8988T (cell line): ENCODE results near the gene BRI3.
A peak's percentile ranks its signal among the peaks of the same experiment; 100 is the strongest.

Source experiments
- DNase-seq: peaks from one replicate; pipeline ENCODE4 v3.0.0; 2011

BRI3 gene

GRCh38 chr7:98280791-98281756, at the start of gene BRI3:
Gene BRI3, plus strand, starts transcription at chr7:98281686. Its CDS starts 110 bp downstream, at chr7:98281796.
- DNase-seq: peak; percentile 78

- no peak for DNase-seq
Observed at GRCh38 chr7:98232263-98232585, 49.3 kb upstream of the BRI3 start.

- DNase-seq: no peak
Observed at GRCh38 chr7:98232799-98233198, 48.7 kb upstream of the BRI3 start.

- DNase-seq: no peak
Observed at GRCh38 chr7:98233219-98234070, 48.0 kb upstream of the BRI3 start.

- no peak for DNase-seq
Observed at GRCh38 chr7:98234429-98235147, 46.9 kb upstream of the BRI3 start.

- peak; percentile 2 for DNase-seq
Observed at GRCh38 chr7:98235901-98236300, 45.6 kb upstream of the BRI3 start.

- DNase-seq: peak; percentile 2
Observed at GRCh38 chr7:98236355-98237185, 44.9 kb upstream of the BRI3 start.

GRCh38 chr7:98238076-98238475, 43.4 kb upstream of the BRI3 start:
- peak; percentile 3 for DNase-seq

GRCh38 chr7:98238976-98239375, 42.5 kb upstream of the BRI3 start:
- DNase-seq: peak; percentile 14

GRCh38 chr7:98240961-98241673, 40.4 kb upstream of the BRI3 start:
- peak; percentile 89 for DNase-seq

GRCh38 chr7:98241674-98242241, 39.7 kb upstream of the BRI3 start:
- no peak for DNase-seq

GRCh38 chr7:98242342-98242741, 39.1 kb upstream of the BRI3 start:
- DNase-seq: no peak

- no peak for DNase-seq
Observed at GRCh38 chr7:98242934-98243333, 38.6 kb upstream of the BRI3 start.

GRCh38 chr7:98244871-98245270, 36.6 kb upstream of the BRI3 start:
- no peak for DNase-seq

GRCh38 chr7:98248156-98248555, 33.3 kb upstream of the BRI3 start:
- DNase-seq: no peak

- no peak for DNase-seq
Observed at GRCh38 chr7:98249106-98249505, 32.4 kb upstream of the BRI3 start.

GRCh38 chr7:98250789-98251188, 30.7 kb upstream of the BRI3 start:
- no peak for DNase-seq

- no peak for DNase-seq
Observed at GRCh38 chr7:98251231-98251600, 30.3 kb upstream of the BRI3 start.

GRCh38 chr7:98251601-98252424, 29.7 kb upstream of the BRI3 start, which contains the start of gene TECPR1:
Gene TECPR1, minus strand, starts transcription at chr7:98252232. Its CDS starts 6,086 bp downstream, at chr7:98246146.
- DNase-seq: peak; percentile 97

- no peak for DNase-seq
Observed at GRCh38 chr7:98252425-98253054, 28.9 kb upstream of the BRI3 start.
